ENCODE data around the gene CFAP92.

DNA sequence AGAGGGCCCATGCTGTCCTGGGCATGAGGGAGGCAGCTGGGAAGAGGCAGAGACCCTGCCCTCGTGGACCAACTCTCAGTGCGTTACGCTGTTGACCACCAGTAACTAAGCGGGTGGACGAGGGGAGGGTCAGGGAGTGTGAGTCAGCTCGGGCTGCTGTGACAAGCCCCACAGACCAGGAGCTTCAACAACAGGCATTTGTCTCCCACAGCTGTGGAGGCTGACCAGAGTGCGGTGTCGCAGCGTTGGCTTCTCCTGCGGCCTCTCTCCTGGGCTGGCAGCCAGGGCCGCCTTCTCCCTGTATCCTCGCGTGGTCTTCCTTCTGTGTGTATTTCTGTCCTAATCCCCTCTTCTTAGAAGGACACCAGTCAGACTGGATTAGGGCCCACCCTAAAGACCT, 20.3 kb upstream of the CFAP92 start:
- TF ChIP-seq CTCF (IDR thresholded peaks at IDR 0.05) (no peak), POLR2A (IDR thresholded peaks at IDR 0.05) (no peak), EP300 (IDR thresholded peaks at IDR 0.05) (no peak)

Data from sigmoid colon (tissue), 4 donors.